Measurements from ENCODE around the gene PPP1R7.

Gene PPP1R7

GRCh38 chr2:241198381-241199279, 48.4 kb downstream of the PPP1R7 start:
- DNase-seq, result no peak

DNA sequence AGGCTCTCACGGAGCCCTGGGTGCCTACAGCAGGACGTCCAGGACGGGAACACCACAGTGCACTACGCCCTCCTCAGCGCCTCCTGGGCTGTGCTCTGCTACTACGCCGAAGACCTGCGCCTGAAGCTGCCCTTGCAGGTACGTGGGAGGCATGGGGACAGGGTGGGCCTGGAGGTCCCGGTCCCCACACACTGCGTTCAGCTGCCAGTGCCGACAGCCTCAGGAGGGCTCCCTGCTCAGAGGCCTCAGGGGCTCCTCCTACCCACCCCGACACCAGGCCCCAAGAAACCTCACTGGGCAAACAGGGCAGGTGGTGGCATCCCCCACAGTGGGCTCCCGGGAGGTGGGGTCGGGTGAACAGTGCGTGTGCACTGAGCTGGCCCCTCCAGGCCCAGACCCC, 49.0 kb downstream of the PPP1R7 start:
- DNase-seq, result no peak

DNA sequence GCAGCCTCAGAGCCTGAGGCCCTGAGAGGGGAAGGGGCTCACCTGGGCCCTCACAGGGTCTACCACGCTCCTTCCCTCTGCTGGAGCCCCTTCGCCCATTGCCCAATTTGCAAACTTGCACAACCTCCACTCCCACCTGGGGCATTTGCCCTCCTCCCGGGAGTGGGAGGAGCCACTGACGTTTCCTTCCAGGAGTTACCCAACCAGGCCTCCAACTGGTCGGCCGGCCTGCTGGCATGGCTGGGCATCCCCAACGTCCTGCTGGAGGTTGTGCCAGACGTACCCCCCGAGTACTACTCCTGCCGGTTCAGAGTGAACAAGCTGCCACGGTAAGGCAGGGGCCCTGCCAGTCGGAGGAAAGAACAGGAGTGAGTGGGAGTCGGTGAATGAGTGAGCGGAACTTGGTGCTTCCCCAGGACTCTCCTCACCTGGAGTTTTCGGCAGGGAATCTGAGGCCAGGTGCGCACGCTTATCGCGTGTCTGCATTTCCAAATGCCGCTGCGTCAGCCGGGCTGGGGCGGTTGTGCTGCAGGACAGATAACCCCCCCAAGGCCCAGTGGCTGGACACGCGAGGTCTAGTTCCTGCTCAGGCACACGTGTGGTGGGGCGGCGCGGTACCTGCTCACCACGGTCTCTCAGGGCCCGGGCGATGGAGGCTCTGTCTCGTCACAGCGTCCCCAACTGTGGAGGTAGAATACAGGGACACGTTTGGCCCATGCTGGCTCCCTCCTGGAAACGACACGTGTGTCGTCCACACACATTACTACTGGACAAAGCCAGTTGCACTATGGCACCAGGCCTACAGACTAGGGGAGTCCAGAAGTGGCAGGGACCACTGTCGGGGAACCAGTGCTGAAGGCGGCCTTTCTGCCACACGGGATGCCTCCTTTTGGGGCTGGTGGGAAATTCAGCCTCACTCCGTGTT, 49.9 kb downstream of the PPP1R7 start:
- no peak for DNase-seq

- no peak for DNase-seq
Observed at GRCh38 chr2:241200822-241201395, 50.6 kb downstream of the PPP1R7 start.

DNA sequence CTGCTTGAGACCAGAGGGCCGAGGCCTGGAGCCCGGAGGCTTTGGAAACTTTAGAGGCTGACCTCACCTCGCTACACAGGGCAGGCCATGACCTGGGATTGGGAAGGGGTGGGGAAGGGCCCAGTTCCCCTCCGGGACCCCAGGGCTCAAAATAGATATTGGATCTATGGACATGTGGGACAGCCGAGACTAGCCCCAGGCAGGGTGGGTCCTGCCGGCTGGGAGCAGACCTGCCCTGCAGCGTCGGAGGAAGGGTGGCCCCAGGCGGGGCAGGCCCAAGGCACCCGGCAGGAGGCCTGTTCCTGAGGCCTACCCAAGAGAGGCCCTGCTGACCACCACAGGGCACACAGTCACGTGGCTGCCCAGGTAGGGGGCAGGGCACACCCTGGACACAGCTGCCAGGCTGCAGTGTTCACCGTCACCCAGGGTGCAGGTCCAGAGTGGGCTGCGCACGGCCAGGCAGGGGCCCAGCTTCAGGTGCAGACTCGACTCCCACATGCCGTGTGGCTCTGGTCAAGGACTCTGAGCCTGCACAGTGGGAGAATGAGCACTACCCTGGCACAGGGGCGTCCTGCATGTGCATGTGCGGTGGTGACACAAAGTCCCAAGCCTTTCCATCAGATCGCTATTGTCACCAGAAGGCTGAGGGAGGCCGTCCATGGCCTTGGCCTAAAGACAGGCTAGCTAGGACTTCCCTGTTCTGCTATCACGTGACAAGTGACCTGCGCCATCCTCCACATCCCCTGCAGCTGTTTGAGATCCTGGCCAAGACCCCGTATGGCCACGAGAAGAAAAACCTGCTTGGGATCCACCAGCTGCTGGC, 51.4 kb downstream of the PPP1R7 start:
- no peak for DNase-seq

DNA sequence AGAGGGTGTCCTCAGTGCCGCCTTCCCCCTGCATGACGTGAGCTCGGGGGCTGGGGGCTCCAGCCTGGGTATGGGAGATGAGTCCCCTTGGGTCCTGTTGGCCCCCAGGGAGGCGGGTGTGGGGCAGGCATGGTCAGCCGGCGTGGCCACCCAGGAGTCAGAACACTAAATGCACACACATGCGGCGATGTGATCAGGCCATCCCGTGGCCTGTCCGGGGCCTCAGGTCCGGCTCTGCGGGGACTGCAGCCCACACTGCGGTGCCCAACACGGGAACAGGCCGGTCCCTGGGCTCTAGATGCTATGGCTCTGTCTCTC, 52.0 kb downstream of the PPP1R7 start:
- DNase-seq, result no peak

- DNase-seq, result no peak
Observed at GRCh38 chr2:241202681-241203080, 52.4 kb downstream of the PPP1R7 start.

DNA sequence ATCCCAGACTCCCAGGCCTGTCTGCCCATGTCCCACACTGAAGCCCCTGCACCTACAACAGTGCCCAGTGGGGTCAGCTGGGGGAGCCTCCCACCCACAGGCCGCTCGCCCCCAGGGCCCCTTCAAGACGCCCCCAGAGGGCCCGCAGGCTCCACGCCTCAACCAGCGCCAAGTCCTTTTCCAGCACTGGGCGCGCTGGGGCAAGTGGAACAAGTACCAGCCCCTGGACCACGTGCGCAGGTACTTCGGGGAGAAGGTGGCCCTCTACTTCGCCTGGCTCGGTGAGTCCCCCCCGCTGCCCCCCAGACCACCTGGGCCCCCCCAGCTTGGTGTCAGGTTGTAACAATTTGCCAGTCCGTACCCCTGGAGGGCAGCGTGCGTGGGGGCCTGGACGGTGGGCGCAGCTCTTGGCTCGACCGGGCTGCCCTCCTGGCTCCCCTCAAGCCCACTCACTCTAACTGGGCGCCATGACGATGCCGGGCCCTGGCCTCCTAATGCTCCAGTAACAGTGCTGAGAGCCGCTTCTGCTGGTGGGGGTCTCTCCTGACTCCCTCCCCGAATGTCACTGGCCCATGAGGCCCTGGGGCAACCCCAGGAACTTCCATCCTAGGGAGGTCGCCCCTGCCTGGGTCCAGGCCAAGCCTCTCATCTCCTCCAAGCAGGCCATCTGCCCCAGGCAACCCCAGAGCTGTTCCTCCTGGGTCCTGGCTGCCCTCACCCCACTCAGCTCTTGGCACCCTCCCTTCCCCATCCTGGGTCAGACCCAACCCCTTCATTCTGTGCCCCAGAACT, 53.1 kb downstream of the PPP1R7 start:
- DNase-seq, result no peak

DNA sequence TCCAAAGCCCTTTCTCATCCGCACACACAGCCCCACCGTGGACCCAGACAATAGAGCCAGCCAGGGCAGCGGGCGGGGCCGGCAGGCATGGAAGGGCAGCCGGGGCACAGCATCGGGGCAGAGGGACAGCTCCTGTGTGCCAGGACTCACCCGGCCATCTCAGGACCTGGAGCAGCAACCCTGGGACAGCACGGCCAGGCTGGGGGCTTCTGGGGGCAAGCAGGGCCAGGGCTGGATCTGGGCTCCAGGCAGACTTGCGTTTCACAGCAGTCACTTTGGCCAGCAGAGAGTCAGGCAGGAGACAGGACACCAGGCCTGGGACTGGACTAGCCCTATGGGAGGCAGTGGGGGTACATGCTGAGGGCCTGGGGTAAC, 53.7 kb downstream of the PPP1R7 start:
- DNase-seq, result no peak

DNA sequence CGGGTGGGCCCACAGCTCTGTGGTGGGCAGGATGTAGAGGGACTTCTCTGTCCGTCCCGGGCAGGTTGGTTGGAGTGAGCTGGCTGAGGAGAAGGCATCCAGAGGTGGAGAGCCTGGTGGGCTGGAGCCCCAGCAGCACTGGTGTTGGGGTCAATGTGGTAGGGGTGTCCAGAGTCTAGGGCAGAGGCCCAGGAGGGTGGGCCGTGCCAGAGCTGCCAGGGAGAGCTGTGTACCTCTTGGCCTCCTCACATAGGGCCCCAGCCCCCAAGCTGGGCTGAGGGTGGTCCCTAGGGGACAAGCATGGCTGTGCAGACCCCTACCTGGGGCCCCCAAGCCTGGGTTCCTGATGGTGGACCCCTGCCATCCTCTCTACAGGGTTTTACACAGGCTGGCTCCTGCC, 54.2 kb downstream of the PPP1R7 start:
- DNase-seq, result no peak

GRCh38 chr2:241205086-241205485, 54.8 kb downstream of the PPP1R7 start:
- no peak for DNase-seq

- DNase-seq, result no peak
Observed at GRCh38 chr2:241207151-241207550, 56.9 kb downstream of the PPP1R7 start.

GRCh38 chr2:241207641-241208040, 57.4 kb downstream of the PPP1R7 start:
- no peak for DNase-seq

GRCh38 chr2:241208058-241208457, 57.8 kb downstream of the PPP1R7 start:
- DNase-seq, result no peak

DNA sequence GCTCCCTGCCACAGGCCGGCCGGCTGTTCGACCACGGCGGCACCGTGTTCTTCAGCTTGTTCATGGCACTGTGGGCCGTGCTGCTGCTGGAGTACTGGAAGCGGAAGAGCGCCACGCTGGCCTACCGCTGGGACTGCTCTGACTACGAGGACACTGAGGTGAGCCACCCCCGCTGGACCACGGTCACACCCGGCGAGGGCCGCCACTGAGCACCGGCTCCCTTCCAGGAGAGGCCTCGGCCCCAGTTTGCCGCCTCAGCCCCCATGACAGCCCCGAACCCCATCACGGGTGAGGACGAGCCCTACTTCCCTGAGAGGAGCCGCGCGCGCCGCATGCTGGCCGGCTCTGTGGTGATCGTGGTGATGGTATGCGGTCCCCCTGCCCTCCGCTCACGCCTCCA, 59.0 kb downstream of the PPP1R7 start:
- no peak for DNase-seq

DNA sequence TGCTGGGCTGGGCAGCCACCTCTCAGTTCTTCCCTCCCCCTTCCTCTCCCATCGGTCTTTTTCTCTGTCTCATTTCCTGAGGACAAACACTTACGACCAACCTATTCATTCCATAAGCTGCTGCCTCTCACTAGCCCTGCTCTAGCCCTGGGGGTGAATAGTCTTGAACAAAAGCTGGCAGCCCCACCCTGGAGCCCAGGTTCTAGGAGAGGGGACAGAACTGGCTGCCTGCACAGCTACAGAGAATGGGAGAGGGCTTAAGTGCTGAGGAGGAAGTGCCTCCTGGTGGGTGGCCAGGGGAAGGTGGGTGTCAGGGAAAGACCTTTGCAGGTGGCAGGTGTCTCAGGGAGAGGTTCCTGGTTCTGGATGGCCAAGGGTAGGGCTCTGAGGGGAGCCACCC, 61.0 kb downstream of the PPP1R7 start:
- DNase-seq, result no peak

DNA sequence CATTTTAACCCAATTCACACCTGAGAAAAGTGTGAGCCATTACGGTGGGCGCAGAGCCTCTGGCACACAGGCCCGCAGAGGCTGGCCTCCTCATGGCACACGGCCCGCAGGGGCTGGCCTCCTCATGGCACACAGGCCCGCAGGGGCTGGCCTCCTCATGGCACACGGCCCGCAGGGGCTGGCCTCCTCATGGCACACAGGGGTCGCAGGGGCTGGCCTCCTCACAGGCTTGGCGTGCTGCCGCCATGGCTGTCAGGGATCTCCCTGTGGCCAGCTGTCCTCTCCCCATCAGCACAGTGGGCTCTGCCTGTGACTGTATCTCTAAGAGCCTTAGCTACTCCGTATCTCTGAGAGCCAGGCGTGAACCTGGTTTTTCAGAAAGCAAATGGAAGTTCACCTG, 62.8 kb downstream of the PPP1R7 start:
- DNase-seq, result no peak

GRCh38 chr2:241213567-241213966, 63.3 kb downstream of the PPP1R7 start:
- DNase-seq, result no peak

DNA sequence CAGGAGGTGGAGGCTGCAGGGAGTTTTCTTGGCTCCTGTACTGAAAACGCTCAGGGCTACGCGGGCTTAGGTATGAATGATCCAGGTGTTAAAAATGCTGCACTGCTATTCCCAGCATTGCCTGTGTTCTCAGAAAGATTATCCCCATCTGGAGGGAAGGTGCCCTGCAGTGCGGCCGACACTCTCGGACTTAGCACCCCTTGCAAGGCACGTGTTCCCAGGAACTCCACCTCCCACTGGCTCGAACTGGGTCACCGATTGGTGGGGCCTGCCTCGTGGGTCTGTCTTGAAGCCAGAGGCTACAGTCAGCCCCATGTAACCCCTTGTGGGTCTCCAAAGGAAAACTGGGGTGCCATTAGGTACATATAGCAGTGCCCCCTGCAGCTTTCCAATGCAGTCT, 63.9 kb downstream of the PPP1R7 start:
- no peak for DNase-seq

DNA sequence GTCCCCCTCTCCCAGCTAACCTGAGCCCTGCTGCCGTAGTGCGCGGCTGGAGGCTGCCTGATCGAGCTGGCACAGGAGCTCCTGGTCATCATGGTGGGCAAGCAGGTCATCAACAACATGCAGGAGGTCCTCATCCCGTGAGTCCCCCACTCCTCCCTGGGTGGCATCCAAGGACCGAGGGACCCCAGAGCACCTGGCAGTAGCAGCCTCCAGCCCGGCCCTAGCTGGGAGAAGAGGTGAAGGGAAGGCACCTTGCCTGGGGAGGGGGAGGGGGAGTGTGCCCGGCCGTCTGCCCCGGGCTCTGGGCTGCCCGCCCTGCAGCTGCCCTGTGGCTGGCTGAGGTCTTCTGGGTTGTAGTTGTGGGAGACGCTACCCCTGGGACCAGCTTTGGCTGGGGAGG, 64.5 kb downstream of the PPP1R7 start:
- no peak for DNase-seq

DNA sequence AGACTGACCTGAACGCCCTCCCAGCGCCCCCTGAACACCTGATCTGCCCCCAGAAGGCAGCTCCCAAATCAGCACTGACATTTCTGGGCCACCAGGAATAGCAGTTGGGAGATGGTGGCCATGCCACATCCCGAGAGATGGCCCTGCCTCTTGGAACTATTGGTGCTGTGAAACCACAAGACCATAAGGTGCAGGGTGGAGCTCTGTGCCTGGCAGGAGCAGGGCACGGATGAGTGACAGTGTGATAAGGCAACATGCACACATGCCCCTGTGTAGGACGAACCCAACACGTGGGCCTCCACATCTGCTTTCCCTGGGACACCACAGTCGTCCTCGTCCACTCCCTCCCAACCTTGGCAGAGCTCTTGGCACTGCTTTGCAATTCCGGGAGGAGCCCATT, 65.2 kb downstream of the PPP1R7 start:
- no peak for DNase-seq

GRCh38 chr2:241216211-241216761, 66.0 kb downstream of the PPP1R7 start:
- no peak for DNase-seq

All from activated effector memory CD4-positive, alpha-beta T cell treated with Interleukin-2 at 50 U/mL for 16 hours (primary cell).